Measurements from ENCODE around the gene STAT1.
"Not testable (repeated sequence)": the region's sequence is repeated elsewhere in the genome, so short reads cannot be mapped to it uniquely, and the experiment has no call there.

STAT1 gene

GRCh38 chr2:191006997-191007783 is 6.8 kb downstream of the STAT1 start:
- no peak for DNase-seq (ENCODE audit: low read depth in 2 of 2)

DNA sequence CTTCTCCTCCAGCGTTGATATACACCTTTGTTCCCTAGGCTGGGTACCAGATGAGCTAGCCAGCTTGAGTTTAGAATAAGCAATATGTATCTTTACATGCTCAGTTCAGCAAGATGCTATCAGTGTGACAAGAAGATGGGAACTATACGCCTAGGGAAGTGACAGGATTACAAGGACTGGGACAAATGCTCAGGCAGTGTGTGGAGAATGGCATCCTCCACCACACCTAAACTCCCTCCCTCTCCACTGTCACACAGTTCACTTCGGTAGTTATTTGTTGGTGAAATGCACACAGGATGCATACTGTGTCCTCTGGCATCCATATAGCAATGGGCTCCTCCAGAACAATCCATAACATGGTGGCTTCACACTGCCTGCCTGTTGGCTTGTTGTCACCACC is 7.7 kb downstream of the STAT1 start:
- no peak for DNase-seq (ENCODE audit: low read depth in 2 of 2)

- no peak for DNase-seq (ENCODE audit: low read depth in 2 of 2)
Observed at GRCh38 chr2:191003405-191004309, 10.3 kb downstream of the STAT1 start.

DNA sequence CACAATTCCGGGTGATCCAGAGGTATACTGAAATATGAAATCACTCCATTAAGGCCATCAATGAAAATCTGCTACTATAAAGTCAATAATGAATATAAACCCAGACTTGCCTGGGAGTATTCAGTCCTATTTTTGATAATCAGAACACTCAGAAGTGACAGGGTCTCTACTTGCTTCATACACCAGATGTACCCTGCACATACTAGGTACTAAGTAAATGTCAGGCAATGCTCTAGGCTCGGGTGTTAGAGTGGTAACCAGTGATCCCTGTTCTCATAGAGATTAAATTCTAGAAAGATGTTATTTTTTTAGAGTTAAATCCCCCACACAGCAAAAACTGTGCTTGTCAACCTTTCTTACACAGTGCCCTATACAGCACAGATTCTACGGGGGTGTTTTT is 12.3 kb downstream of the STAT1 start:
- DNase-seq (ENCODE audit: low read depth in 2 of 2), result no peak

DNA sequence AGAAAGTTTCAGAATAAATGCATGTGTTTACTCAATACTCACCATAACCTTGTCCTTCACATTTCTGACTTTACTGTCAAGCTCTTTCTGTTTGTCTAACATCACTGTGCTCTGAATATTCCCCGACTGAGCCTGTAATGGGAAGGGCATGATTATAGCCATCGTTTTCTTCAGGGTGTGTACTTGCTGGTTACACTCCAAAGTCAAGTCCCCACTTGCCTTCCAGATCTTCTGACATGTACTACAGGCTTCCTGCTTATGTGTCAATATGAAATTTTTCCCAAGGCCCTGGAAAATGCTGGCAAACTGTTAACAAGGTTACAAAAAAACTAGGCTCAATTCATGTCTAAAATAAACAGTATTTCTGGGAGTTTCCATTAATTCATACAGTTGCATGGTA is 12.9 kb downstream of the STAT1 start:
- no peak for DNase-seq (ENCODE audit: low read depth in 2 of 2)

GRCh38 chr2:190999949-191000665 is 13.9 kb downstream of the STAT1 start:
- DNase-seq (ENCODE audit: low read depth in 2 of 2), result no peak

DNA sequence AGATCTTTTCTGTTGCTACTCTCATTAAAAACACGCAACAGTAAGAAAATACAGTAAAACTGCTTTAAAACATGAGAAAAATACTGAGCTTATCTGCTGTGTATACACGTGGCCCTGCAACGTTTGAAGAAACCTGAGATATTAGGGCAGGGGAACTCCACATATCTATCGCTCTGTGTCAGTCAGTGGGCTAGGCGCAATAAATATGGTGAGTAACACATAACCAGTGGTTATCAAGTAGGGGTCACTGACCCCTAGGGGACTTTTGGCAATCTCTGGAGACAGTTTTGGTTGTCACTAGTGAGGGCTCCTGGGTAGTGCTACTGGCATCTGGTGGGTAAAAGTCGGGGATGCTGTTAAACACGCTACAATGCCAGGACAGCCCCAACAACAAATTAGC is 14.9 kb downstream of the STAT1 start:
- DNase-seq (ENCODE audit: low read depth in 2 of 2), result no peak

- no peak for DNase-seq (ENCODE audit: low read depth in 2 of 2)
Observed at GRCh38 chr2:190997526-190998113, 16.4 kb downstream of the STAT1 start.

DNA sequence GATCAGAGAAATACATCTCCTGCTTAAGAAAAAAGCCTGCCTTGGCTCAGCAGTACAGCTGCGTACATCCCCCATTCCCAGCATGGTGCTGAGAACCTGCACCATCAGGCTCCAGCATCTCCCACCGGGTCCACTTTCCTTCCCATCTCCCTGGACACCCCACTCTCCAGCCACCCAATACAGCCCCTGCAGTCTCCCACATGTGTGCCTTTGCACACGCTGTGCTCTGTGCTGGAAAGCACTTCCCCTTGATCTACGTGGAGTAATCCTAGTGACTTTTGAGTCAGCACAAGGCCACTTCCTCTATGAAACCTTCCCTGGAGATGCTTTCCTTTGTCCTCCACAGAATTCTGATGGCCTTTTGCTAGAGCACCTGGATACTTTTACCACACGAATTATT is 17.0 kb downstream of the STAT1 start:
- no peak for DNase-seq (ENCODE audit: low read depth in 2 of 2)

DNA sequence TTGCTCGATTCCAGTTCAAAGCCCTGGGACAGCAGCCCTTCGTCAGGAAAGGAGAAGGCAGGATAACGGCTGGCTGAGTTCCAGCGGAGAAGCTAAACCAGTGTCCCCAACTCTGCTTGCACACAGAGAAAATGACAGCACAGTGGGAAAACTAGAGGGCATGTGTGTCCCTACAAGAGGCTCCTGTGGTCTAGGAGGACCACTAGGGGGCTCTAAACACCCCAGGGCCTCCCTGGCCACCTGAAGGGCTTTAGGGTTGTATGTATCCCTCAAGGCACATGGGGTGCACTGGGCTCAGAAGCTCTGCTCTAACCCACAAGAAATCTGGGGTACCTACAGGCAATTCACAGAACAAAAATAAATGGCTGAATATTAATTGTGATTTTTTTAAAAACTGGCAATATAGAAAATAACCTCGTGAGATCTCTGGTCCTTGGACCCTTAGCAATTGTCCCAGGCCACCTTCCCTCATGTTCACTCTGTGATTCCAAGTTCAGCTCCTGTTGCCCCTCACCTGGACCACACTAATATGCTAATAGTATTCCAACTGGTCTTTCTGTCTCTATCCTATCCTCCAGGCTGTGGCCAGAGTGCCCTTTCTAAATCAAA is 17.5 kb downstream of the STAT1 start:
- DNase-seq (ENCODE audit: low read depth in 2 of 2), result no peak

DNA sequence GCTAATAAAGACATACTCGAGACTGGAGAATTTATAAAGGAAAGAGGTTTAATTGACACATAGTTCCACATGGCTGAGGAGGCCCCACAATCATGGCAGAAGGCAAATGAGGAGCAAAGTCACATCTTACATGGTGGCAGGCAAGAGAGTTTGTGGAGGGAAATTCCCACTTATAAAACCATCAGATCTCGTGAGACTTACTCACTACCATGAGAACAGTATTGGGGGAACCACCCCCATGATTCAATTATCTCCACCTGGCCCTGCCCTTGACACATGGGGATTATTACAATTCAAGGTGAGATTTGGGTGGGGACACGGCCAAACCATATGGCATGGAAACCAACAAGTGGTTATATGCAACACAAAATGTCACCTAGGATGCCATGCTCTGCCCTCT is 18.7 kb downstream of the STAT1 start:
- DNase-seq (ENCODE audit: low read depth in 2 of 2), result not testable (repeated sequence)

DNA sequence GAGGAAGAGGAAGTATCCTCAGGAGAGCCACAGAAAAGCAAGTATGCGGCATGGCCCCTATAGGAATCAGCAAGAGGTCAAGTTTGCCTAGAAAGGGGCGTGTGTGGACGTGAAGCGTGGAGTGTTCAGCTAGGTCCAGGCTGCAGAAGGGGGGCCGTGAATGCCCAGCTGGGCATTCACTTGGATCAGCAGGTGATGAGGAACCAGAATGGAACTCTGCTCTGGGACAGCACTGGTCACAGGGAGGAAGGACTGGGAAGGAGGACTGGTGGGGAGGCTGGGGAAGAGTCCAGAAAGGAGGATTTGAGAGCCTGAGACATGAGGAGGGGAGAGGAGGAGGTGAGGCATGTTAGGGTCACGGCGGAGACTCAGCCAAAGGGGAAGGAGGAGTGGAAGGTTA is 19.8 kb downstream of the STAT1 start:
- DNase-seq (ENCODE audit: low read depth in 2 of 2), result no peak

GRCh38 chr2:190993292-190993643 is 20.7 kb downstream of the STAT1 start:
- no peak for DNase-seq (ENCODE audit: low read depth in 2 of 2)

GRCh38 chr2:190990132-190990531 is 23.8 kb downstream of the STAT1 start:
- DNase-seq (ENCODE audit: low read depth in 2 of 2), result no peak

DNA sequence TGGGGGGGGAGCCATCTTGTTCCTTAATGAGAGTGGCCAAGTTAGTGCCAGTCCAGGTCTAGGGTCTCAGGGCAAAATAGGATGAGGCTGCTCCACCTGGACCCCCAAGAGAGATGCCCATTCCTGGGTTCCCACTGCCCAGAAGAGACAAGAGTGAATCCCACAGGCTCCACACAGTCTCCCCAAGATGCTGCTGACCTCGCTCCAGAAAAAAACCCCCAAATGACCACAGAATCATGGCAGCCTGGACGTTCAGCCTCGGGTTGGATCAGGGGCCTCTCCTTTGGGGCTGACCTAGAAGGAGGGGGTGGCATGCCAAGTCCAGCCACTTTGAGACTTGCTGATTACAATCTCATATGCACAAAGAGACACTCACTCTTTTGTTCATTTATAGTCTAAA is 25.1 kb downstream of the STAT1 start:
- no peak for DNase-seq (ENCODE audit: low read depth in 2 of 2)

- DNase-seq (ENCODE audit: low read depth in 2 of 2), result no peak
Observed at GRCh38 chr2:190987938-190988337, 26.0 kb downstream of the STAT1 start.

DNA sequence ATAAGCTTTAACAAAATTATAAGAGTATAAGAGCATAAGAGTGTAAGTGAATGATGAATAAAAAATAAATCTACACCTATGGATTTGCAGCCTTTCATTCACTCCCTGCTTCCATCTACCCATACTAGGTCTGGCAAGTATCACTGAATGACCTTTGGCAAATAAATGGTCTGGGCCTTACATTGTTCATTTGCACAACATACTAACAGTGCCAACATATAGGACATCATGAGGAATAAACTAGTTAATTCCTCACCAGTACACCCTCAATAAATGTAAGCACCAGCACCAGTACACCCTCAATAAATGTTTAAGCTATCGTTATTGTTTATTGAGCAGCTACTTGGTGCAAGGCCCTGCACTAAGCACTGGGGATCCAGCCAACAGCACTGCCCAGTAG is 26.9 kb downstream of the STAT1 start:
- no peak for DNase-seq (ENCODE audit: low read depth in 2 of 2)

DNA sequence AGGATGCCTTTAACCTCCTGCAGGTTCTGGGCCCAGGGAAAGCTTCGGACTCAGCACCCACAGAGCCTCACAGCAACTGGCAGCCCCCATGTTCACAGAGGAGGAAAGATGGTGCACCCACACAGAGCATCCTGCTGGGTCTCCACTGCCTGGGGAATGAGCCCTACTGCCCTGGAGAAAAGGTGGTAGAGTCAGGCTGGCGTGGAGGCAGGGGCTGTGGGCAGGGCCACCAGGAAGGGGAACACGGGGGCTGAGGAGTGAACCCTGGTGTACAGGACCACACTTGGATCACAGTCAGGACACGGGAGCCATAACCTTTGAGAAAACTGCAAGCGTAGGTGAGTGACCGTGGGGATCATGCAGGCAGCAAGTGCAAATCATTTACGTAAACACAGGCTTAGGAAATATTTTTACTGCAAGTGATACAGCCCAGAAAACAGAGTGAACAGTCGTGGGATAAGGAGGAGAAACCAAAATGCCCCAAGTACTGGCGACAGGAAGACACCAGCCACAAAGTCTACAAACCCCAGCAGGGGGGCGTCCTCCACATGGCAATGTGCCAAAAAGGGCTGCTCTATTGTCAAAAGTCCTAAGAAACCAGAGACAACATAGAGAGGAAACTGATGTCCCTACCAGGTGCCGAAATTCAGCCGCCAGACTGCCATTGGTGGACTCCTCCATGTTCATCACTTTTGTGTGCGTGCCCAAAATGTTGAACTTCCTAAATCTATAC is 27.6 kb downstream of the STAT1 start:
- DNase-seq (ENCODE audit: low read depth in 2 of 2), result no peak

- no peak for DNase-seq (ENCODE audit: low read depth in 2 of 2)
Observed at GRCh38 chr2:190984595-190984994, 29.4 kb downstream of the STAT1 start.

DNA sequence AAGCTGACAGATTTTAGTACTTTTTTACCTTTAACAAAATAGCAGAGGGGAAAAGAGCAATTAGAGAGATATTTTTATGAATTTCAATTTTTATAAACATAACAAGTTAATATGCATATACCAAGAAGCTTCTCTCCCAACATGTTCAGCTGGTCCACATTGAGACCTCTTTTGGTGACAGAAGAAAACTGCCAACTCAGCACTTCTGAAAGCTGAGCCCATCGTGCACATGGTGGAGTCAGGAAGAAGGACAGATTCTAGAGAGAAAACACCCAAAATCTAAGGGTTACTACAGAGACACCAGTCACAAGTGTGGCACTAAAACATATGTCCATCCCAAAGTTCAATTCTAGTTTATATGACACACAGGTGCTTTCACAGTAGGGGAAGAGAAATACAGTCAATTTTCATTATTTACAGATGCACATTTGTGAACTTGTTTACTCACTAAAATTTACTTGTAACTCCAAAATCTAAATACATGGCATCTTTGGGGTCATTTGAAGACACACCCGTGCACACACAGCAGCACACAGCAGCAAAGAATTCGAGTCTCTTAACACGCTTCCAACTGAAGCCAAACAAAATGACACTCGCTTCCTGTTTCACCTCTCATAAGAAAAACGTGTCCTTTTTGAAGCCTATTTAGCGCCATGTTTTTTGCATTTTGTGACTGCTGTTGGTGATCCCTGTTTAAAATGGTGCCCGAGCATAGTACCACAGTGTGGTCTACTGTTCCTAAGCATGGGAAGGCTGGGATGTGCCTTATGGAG is 31.5 kb downstream of the STAT1 start:
- no peak for DNase-seq (ENCODE audit: low read depth in 2 of 2)

Data from stimulated activated CD4-positive, alpha-beta T cell treated with anti-CD3 and anti-CD28 coated beads, Interleukin-4, amount 100 ng/mL, for 48 hours (primary cell).